Muscle layer of colon (tissue), 2 donors: Measurements from ENCODE around the gene DHRS4.

Experiments
- H3K27ac ChIP-seq: one replicate; pipeline ENCODE4 v1.7.0; 2013; ENCODE audit warnings: low read depth, mild to moderate bottlenecking, low read length, moderate library complexity
- H3K27me3 ChIP-seq, 2 donors: one replicate each; pipeline ENCODE4 v1.7.0; 2013; ENCODE audit warnings: low read length in 2 of 2, mild to moderate bottlenecking in 2 of 2; ENCODE audit not compliant: insufficient read depth in 2 of 2, control insufficient read depth in 1 of 2
- H3K36me3 ChIP-seq: one replicate; pipeline ENCODE4 v1.7.0; 2013; ENCODE audit warnings: mild to moderate bottlenecking, low read length; ENCODE audit not compliant: insufficient read depth
- H3K4me1 ChIP-seq: one replicate; pipeline ENCODE4 v1.7.0; 2013; ENCODE audit warnings: mild to moderate bottlenecking, low read length; ENCODE audit not compliant: insufficient read depth
- H3K4me3 ChIP-seq, 2 donors: one replicate each; pipeline ENCODE4 v1.7.0; 2013; ENCODE audit warnings: low read length in 2 of 2, low read depth in 1 of 2, mild to moderate bottlenecking in 1 of 2, moderate library complexity in 1 of 2
- H3K9ac ChIP-seq: one replicate; pipeline ENCODE4 v1.7.0; 2013; ENCODE audit warnings: low read length
- H3K9me3 ChIP-seq: one replicate; pipeline ENCODE4 v1.7.0; 2013; ENCODE audit warnings: mild to moderate bottlenecking, low read length
- donor health status: abdominal sarcoma.
- donor health status: Adenocarcinoma of cecum.

DHRS4 gene

GRCh38 chr14:23930742-23931141, 22.8 kb upstream of the DHRS4 start:
- H3K27ac ChIP-seq, result no peak overlapping the region
- no peak overlapping the region for H3K9ac ChIP-seq
- no peaks in the 10 kb centered on the region for H3K9me3 ChIP-seq
- H3K36me3 ChIP-seq, result no peaks in the 10 kb centered on the region
- H3K27me3 ChIP-seq, result no peaks in the 10 kb centered on the region
- H3K4me1 ChIP-seq, result peaks cover 17% of the 10 kb centered on the region
- H3K4me3 ChIP-seq, result no peak overlapping the region

DNA sequence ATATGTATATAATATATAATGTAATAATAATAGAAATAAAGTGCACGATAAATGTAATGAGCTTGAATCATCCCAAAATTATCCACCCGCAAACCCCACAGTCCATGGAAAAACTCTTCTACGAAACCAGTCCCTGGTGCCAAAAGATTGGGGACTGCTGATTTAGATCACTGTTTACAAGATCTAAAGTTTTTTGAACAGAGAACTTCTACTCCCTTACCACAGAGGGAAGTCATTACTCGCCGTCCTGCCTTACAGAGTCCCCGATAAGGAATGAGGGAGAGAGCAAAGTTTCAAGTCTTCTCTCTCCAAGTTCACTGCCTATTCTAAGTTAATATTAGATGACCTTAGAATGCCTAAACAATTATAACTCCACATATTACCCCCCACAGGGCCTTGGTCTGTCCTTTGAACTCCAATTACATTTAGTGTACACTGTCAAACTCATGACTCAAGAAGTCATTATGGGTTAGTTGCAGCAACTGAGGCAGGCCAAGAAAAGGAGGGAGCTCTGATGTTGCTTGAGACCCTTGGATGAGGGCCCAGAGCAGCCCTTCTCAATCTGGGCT, 21.8 kb upstream of the DHRS4 start:
- H3K27me3 ChIP-seq, result no peaks in the 10 kb centered on the region
- H3K9ac ChIP-seq, result no peak overlapping the region
- H3K4me1 ChIP-seq, result peaks cover 17% of the 10 kb centered on the region
- no peaks in the 10 kb centered on the region for H3K9me3 ChIP-seq
- no peaks in the 10 kb centered on the region for H3K36me3 ChIP-seq
- H3K4me3 ChIP-seq, result no peak overlapping the region
- H3K27ac ChIP-seq, result no peak overlapping the region

GRCh38 chr14:23932639-23933038, 20.9 kb upstream of the DHRS4 start:
- H3K4me3 ChIP-seq, result no peak overlapping the region
- H3K27me3 ChIP-seq, result no peaks in the 10 kb centered on the region
- H3K9ac ChIP-seq, result no peak overlapping the region
- H3K36me3 ChIP-seq, result no peaks in the 10 kb centered on the region
- H3K4me1 ChIP-seq, result peaks cover 17% of the 10 kb centered on the region
- H3K9me3 ChIP-seq, result no peaks in the 10 kb centered on the region
- no peak overlapping the region for H3K27ac ChIP-seq

GRCh38 chr14:23933108-23933741, 20.3 kb upstream of the DHRS4 start:
- H3K27me3 ChIP-seq, result no peaks in the 10 kb centered on the region
- no peak overlapping the region for H3K4me3 ChIP-seq
- H3K4me1 ChIP-seq, result peaks cover 17% of the 10 kb centered on the region
- no peak overlapping the region for H3K9ac ChIP-seq
- H3K27ac ChIP-seq, result no peak overlapping the region
- H3K36me3 ChIP-seq, result no peaks in the 10 kb centered on the region
- no peaks in the 10 kb centered on the region for H3K9me3 ChIP-seq

- Histone ChIP-seq H3K4me1 (peaks cover 17% of the 10 kb centered on the region), H3K27ac (no peak overlapping the region), H3K4me3 (no peak overlapping the region), H3K27me3 (no peaks in the 10 kb centered on the region), H3K9ac (no peak overlapping the region), H3K36me3 (no peaks in the 10 kb centered on the region), H3K9me3 (no peaks in the 10 kb centered on the region)
These were observed 19.8 kb upstream of the DHRS4 start for GRCh38 chr14:23933742-23934128.

GRCh38 chr14:23935158-23935557, 18.4 kb upstream of the DHRS4 start:
- H3K4me3 ChIP-seq, result no peak overlapping the region
- no peak overlapping the region for H3K27ac ChIP-seq
- no peaks in the 10 kb centered on the region for H3K9me3 ChIP-seq
- H3K4me1 ChIP-seq, result peaks cover 11% of the 10 kb centered on the region
- no peak overlapping the region for H3K9ac ChIP-seq
- H3K27me3 ChIP-seq, result no peaks in the 10 kb centered on the region
- H3K36me3 ChIP-seq, result no peaks in the 10 kb centered on the region

DNA sequence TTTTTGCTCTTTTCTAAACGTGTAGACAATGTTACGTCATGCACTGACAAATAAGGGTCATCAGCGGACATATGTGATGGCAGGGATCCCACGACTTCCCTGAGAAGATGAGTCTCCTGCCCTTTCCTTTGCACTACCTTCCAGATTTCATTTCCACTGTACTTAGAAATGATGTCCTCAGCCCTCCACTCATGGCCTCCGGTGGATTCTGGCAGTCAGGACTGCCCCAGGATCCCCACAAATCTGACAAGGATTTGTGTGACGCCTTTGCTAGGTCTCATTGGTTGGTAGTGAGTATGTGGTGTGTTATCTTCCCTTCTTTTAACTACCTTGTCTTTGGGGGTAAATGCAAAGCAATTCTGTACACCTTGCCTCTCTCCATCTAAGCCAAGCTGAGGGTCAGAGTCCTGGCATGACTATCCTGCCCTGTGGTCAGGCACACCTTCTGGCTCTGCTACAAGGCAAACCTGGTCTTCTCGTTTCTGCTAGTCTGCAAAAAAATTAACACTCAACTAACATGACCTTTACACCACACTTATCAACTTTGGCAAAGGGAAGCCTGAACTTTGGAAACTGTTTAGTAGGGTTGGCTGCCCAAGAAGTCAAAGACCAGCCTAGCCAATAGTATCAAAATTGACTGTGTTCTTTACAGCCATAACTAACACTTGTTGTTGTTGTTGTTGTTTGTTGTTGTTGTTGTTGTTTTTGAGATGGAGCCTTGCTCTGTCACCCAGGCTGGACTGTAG, 17.3 kb upstream of the DHRS4 start:
- Histone ChIP-seq H3K9me3 (no peaks in the 10 kb centered on the region), H3K9ac (no peak overlapping the region), H3K36me3 (no peaks in the 10 kb centered on the region), H3K4me3 (no peak overlapping the region), H3K27me3 (no peaks in the 10 kb centered on the region), H3K27ac (no peak overlapping the region), H3K4me1 (peaks cover under 1% of the 10 kb centered on the region)

DNA sequence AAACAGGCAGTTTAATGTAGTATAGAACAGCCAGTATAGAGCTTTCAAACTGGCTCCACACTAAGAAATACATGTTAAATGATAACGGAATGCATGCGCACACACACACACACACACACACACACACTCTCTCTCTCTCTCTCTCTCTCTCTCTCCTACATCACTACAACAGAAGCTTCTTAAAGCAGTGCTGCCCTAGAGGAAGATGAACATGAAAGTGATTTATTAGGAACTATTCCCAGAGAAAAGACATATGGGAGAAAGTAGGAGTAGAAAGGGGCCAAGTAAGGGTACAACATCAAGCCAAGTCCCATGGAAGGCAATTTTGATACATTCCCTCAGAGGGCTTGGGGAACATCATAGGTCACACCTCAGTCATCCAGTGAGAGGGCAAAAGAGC, 16.4 kb upstream of the DHRS4 start:
- H3K4me1 ChIP-seq, result no peaks in the 10 kb centered on the region

GRCh38 chr14:23938823-23939222, 14.7 kb upstream of the DHRS4 start:
- H3K27ac ChIP-seq, result no peak overlapping the region
- H3K9ac ChIP-seq, result no peak overlapping the region
- H3K27me3 ChIP-seq, result no peaks in the 10 kb centered on the region
- no peaks in the 10 kb centered on the region for H3K4me1 ChIP-seq
- H3K36me3 ChIP-seq, result no peaks in the 10 kb centered on the region
- H3K4me3 ChIP-seq, result no peak overlapping the region
- no peaks in the 10 kb centered on the region for H3K9me3 ChIP-seq

More for the DNA sequence above, 16.4 kb upstream of the DHRS4 start:
- Histone ChIP-seq H3K27me3 (no peaks in the 10 kb centered on the region), H3K36me3 (no peaks in the 10 kb centered on the region), H3K27ac (no peak overlapping the region), H3K9me3 (no peaks in the 10 kb centered on the region), H3K4me3 (no peak overlapping the region), H3K9ac (no peak overlapping the region)

DNA sequence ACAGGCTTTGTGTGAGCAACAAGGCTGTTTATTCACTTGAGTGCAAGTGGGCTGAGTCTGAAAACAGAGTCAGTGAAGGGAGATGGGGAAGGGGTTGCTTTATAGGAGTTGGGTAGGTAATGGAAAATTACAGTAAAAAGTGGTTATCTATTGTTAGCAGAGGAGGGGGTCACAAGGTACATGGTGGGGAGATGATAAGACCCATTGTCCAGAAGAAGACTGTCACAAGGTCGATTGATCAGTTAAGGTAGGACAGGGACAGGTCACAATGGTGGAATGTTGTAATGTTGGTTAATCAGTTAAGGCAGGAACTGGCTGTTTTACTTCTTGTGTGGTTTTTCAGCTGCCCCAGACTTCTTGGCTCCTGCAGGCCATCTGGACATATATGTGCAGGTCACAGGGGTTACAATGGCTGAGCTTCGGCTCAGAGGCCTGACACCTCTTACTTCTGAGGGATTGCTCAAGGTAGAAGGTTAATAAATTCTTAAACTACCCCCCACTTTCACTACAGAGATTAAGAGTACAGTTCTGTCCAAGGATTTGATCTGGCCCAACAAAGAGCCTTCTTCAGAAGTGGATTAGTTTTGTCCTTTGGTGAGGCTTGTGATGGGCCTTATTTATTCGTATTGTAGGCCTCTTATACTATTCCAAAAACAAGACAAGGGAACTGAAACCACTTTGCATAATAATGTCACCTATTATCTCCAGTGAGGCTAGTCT, 13.8 kb upstream of the DHRS4 start:
- Histone ChIP-seq H3K9me3 (no peaks in the 10 kb centered on the region), H3K4me1 (no peaks in the 10 kb centered on the region), H3K27me3 (no peaks in the 10 kb centered on the region), H3K36me3 (no peaks in the 10 kb centered on the region), H3K27ac (no peak overlapping the region), H3K9ac (no peak overlapping the region), H3K4me3 (no peak overlapping the region)

GRCh38 chr14:23941230-23941629, 12.3 kb upstream of the DHRS4 start:
- H3K36me3 ChIP-seq, result no peaks in the 10 kb centered on the region
- no peaks in the 10 kb centered on the region for H3K4me1 ChIP-seq
- no peak overlapping the region for H3K27ac ChIP-seq
- no peak overlapping the region for H3K4me3 ChIP-seq
- no peaks in the 10 kb centered on the region for H3K9me3 ChIP-seq
- H3K27me3 ChIP-seq, result no peaks in the 10 kb centered on the region
- no peak overlapping the region for H3K9ac ChIP-seq
